Activated B cell treated with CpG ODN at 0.5 μM for 24 hours (primary cell): Measurements from ENCODE around the gene HS6ST2. TPM values are rescaled to one million over a fixed set of nuclear protein-coding genes. Genes with fewer than 3 reads are reported as not detected.

ENCODE experiments used
- ATAC-seq: fragments of 200-7000 bp; cut with Tn5 transposase; one replicate; pipeline ENCODE4 v1.10.0; 2021; ENCODE audit warnings: low read depth, mild to moderate bottlenecking, moderate library complexity
- CTCF ChIA-PET: fragments of 350-600 bp; sonication (Branson Sonifier 250); formaldehyde crosslinking; loops from one replicate; lab custom pipeline; 2021; ENCODE audit warnings: antibody characterized with exemption; lab: Charles Lee
- POLR2A ChIA-PET: fragments of 350-600 bp; sonication (Branson Sonifier 250); formaldehyde crosslinking; loops from one replicate; lab custom pipeline; 2021; ENCODE audit warnings: antibody characterized with exemption; lab: Charles Lee
- DNase-seq: peaks from one replicate; pipeline ENCODE4 v3.0.0; 2022
- H3K27ac Mint-ChIP-seq: one replicate; pipeline ENCODE4 v1.8.0; 2020; ENCODE audit warnings: mixed read lengths
- H3K27me3 Mint-ChIP-seq: one replicate; pipeline ENCODE4 v1.8.0; 2021; ENCODE audit warnings: mixed read lengths
- H3K36me3 Mint-ChIP-seq: one replicate; pipeline ENCODE4 v1.8.0; 2021; ENCODE audit warnings: low read depth, mixed read lengths
- H3K4me1 Mint-ChIP-seq: one replicate; pipeline ENCODE4 v1.8.0; 2021; ENCODE audit warnings: mixed read lengths
- H3K4me3 Mint-ChIP-seq: one replicate; pipeline ENCODE4 v1.8.0; 2020; ENCODE audit warnings: mild to moderate bottlenecking, mixed read lengths
- H3K9me3 Mint-ChIP-seq: one replicate; pipeline ENCODE4 v1.8.0; 2020; ENCODE audit warnings: mixed read lengths
- intact Hi-C: fragments of 100-400 bp; cut with micrococcal nuclease; formaldehyde crosslinking; loops from one replicate; pipeline ENCODE4 v1.15.1; 2024
- total RNA-seq: library from RNA; stranded (reverse); gene quantifications from 2 replicates; pipeline ENCODE4 v1.2.3, GENCODE V29; 2022
- TF ChIP-seq, protein P1 (sequence below): fragments of 200-600 bp; IDR thresholded peaks from one replicate; pipeline ENCODE4 v1.8.0; 2022; ENCODE audit warnings: antibody characterized with exemption, mild to moderate bottlenecking

Gene HS6ST2
- total RNA-seq: not detected in 2 replicates

DNA sequence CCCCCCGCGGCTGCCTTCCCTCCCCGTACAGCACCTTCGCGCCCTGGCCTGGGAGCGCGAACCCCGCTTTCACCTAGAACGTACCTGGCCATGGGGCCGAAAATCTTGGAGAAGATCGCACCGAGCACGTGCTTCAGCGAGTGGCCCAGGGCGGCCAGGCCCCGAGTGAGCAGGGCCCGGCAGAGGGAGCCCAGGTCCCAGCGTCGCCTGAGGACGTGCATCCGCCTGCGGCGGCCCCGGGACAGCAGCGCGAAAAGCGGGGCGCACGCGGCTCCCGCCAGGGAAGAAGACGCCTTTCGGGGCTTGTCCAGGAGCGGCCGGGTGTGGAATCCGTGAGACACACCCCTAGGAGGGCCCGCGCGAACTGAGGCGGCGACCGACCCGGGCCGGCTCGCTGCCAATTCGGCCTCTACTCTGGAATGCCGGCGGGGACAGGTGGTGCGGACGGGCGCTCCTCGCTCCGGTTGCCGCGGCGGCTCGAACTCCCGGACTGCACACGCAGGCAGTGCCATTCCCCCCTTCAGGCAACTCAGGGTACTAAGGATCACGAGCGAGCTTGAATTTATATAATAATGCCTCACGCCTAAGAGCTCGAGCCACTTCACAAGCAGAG is at the start of gene HS6ST2:
HS6ST2 (minus strand) TSS at position 539 of the 613 bp plus-strand sequence.
- no peaks in the 10 kb centered on the region for H3K9me3 Mint-ChIP-seq
- no peak for ATAC-seq
- intact Hi-C loops: no loop called here

DNA sequence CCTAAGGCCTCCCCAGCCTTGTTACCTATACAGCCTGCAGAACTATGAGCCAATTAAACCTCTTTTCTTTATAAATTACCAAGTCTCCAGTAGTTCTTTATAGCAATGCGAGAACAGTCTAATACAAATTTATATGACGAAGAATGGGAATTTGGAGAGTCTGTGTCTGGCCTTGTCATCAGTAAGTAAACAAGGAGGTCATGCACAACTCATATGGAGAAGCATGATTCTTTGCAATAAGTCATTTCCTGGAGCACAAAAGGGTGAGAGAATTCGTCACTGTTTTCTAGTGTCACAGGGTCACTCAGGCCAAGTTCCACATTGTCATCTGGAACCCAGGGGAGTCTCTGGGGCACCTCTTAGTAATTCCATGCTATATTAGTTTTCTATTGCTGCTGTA is 49.0 kb upstream of the HS6ST2 start:
- CTCF ChIA-PET: no interaction called here

More for the DNA sequence above, at the start of gene HS6ST2:
- no peak within 1 kb of the TSS for H3K4me3 Mint-ChIP-seq
- peaks cover 14% of the 10 kb centered on the region for H3K27me3 Mint-ChIP-seq
- peaks cover 9% of the 10 kb centered on the region for H3K4me1 Mint-ChIP-seq
- POLR2A ChIA-PET: no interaction called here
- TF ChIP-seq, protein P1, sequence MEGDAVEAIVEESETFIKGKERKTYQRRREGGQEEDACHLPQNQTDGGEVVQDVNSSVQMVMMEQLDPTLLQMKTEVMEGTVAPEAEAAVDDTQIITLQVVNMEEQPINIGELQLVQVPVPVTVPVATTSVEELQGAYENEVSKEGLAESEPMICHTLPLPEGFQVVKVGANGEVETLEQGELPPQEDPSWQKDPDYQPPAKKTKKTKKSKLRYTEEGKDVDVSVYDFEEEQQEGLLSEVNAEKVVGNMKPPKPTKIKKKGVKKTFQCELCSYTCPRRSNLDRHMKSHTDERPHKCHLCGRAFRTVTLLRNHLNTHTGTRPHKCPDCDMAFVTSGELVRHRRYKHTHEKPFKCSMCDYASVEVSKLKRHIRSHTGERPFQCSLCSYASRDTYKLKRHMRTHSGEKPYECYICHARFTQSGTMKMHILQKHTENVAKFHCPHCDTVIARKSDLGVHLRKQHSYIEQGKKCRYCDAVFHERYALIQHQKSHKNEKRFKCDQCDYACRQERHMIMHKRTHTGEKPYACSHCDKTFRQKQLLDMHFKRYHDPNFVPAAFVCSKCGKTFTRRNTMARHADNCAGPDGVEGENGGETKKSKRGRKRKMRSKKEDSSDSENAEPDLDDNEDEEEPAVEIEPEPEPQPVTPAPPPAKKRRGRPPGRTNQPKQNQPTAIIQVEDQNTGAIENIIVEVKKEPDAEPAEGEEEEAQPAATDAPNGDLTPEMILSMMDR: no peak
- no peak for DNase-seq
- H3K36me3 Mint-ChIP-seq: no peaks in the 10 kb centered on the region
- H3K27ac Mint-ChIP-seq: no peak within 1 kb of the TSS
- CTCF ChIA-PET: no interaction called here

DNA sequence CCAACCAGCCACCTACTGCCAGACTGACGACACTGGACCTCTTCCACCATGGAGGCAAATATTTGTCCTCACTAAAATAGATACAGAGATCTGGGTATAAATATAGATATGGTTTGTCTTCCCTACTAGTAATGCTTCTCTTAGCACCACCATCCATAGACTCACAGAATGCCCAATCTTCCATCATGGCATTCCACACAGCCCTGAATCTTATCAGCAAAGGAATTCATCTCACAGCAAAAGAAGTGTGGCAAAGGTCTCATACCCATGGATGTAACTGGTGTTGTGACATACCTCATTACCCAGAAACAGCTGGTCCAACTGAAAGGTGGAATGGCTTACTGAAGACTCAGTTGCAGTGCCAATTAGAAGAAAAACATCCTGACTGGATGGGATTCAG is 47.2 kb upstream of the HS6ST2 start:
- CTCF ChIA-PET: no interaction called here
- Mint-ChIP-seq H3K9me3 (peaks cover 3% of the 10 kb centered on the region), H3K36me3 (no peaks in the 10 kb centered on the region), H3K4me1 (no peaks in the 10 kb centered on the region), H3K4me3 (no peak overlapping the region), H3K27me3 (no peaks in the 10 kb centered on the region), H3K27ac (no peak overlapping the region)
- TF ChIP-seq, protein P1: no peak
- ATAC-seq: no peak
- intact Hi-C loops: no loop called here
- POLR2A ChIA-PET: no interaction called here
- DNase-seq: no peak

More for the DNA sequence above, 49.0 kb upstream of the HS6ST2 start:
- no peak overlapping the region for H3K27ac Mint-ChIP-seq
- ATAC-seq (no peak), DNase-seq (no peak)
- H3K36me3 Mint-ChIP-seq: no peaks in the 10 kb centered on the region
- peaks cover 3% of the 10 kb centered on the region for H3K9me3 Mint-ChIP-seq
- H3K4me1 Mint-ChIP-seq: no peaks in the 10 kb centered on the region
- intact Hi-C loops: no loop called here
- no peaks in the 10 kb centered on the region for H3K27me3 Mint-ChIP-seq
- H3K4me3 Mint-ChIP-seq: no peak overlapping the region
- TF ChIP-seq, protein P1: no peak
- POLR2A ChIA-PET: no interaction called here

DNA sequence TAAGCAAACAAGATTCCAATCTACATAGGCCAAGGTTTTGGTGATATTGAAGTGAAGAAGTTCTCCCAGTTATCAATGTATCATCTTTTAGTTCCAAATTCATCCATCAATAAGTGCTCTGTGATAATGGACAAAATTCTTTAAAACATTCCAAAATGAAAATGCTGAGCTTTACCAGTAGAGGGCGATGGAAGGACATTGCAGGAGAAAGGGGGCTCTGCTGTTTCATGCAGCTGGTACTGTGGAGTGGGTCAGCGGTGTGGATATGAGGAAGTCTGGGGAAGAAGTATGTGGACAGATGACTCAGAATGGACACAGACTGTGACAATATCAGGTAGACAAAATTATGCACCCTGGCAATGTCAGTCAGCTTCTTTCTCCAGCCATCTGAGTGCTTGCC is 46.6 kb upstream of the HS6ST2 start:
- TF ChIP-seq, protein P1: no peak
- ChIA-PET CTCF (interaction anchor here (0.6 kb wide), 1 partner anchor 739 kb away, joined by 3 read pairs; no protein-coding TSS in a partner anchor), POLR2A (no interaction called here)
- Mint-ChIP-seq H3K4me1 (no peaks in the 10 kb centered on the region), H3K9me3 (peaks cover 3% of the 10 kb centered on the region), H3K36me3 (no peaks in the 10 kb centered on the region), H3K4me3 (no peak overlapping the region), H3K27ac (no peak overlapping the region), H3K27me3 (no peaks in the 10 kb centered on the region)
- DNase-seq: no peak
- no peak for ATAC-seq
- intact Hi-C loops: no loop called here

DNA sequence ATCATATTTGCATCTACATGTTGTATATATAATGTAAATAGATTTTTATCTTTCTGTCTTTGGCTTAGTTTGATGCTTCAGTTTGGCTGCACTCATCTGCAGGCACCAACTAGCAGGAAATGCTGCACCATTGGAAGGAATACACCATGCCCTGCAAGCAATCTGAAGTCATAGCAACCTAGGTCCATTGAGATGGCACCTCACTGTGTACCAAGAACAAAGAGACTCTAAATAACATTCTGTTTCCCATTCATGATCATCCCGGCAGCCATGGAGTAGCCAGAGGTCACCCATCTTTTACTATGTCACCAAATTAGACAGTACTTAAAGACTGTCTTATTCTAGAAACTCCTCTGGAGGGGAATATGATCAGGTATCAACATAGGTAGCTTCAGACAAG is 40.8 kb upstream of the HS6ST2 start:
- POLR2A ChIA-PET: no interaction called here
- no peak for ATAC-seq

More for the DNA sequence above, 40.8 kb upstream of the HS6ST2 start:
- H3K36me3 Mint-ChIP-seq: no peaks in the 10 kb centered on the region
- H3K27ac Mint-ChIP-seq: no peak overlapping the region
- intact Hi-C loops: no loop called here
- TF ChIP-seq, protein P1: no peak
- H3K27me3 Mint-ChIP-seq: no peaks in the 10 kb centered on the region
- H3K9me3 Mint-ChIP-seq: no peaks in the 10 kb centered on the region
- H3K4me3 Mint-ChIP-seq: no peak overlapping the region
- CTCF ChIA-PET: no interaction called here
- H3K4me1 Mint-ChIP-seq: no peaks in the 10 kb centered on the region
- no peak for DNase-seq
